Endothelial cell of coronary artery (primary cell): ENCODE measurements around the gene RPL41. TPM values are rescaled to one million over a fixed set of nuclear protein-coding genes. Genes with fewer than 3 reads are reported as not detected.

ENCODE experiments used
- total RNA-seq: library from RNA; depleted of rRNA; stranded (reverse); fragments of >200 nt; gene quantifications from 2 replicates; pipeline ENCODE4 v1.2.3, GENCODE V29; 2014

RPL41 gene
- 3,974 and 4,205 TPM in 2 replicates for total RNA-seq

DNA sequence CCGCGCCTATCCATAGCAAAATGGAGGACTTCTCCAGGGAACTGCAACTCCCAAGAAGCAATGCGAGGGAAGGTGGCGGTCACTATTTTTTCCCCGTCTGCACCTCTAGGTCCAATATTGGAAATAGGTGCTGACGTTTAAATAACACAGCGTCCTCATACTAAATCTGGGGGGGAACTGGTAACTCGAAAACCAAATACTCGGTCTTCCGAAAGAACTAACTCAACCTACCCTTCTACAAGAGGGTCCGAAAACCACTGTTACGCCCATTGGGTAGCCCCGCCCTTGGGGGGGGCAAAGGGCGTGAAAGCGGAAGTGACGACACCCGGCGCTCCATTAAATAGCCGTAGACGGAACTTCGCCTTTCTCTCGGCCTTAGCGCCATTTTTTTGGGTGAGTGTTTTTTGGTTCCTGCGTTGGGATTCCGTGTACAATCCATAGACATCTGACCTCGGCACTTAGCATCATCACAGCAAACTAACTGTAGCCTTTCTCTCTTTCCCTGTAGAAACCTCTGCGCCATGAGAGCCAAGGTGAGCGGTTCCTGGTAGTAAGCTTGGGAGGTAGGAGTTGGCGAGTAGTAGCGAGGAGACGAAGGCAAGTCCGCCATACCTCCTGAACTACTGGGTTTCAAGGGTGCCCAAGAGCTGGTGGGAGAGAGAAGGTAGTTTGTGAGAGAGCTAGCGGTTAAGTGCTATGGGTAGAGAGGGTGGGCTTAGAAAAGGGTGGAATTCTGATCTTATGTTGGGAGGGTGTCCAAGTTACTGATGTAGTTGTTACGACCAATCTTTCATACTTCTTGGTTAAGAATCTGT lies at the start of gene RPL41:
Gene RPL41 (plus strand): TSS at position 367 of the 815 bp plus-strand sequence.

DNA sequence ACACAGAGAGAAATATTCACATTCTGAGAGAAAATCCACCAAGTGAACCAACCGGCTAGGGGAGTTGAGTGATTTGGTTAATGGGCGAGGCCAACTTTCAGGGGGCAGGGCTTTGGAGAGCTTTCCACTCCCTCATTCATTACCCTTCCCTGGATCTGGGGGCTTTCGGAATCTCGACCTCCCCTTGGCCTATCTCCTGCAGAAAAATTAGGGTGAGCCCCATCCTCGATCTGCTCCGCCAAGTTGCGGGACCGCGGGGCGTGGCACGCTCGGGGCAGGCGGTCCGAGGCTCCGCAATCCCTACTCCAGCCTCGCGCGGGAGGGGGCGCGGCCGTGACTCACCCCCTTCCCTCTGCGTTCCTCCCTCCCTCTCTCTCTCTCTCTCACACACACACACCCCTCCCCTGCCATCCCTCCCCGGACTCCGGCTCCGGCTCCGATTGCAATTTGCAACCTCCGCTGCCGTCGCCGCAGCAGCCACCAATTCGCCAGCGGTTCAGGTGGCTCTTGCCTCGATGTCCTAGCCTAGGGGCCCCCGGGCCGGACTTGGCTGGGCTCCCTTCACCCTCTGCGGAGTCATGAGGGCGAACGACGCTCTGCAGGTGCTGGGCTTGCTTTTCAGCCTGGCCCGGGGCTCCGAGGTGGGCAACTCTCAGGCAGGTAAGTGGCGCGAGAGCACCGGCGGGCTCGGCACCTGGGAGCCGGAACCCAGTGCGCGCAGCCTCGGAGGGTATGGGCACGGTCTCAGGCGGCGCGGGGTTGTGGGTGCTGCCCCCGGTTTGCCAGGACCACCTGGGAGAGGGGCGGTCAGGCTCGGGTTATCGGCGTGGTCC lies 36.5 kb upstream of the RPL41 start, which contains the start of gene ERBB3:
Gene ERBB3 (plus strand): TSS at position 443 of the 833 bp plus-strand sequence. CDS start 136 bp downstream, at position 579.

DNA sequence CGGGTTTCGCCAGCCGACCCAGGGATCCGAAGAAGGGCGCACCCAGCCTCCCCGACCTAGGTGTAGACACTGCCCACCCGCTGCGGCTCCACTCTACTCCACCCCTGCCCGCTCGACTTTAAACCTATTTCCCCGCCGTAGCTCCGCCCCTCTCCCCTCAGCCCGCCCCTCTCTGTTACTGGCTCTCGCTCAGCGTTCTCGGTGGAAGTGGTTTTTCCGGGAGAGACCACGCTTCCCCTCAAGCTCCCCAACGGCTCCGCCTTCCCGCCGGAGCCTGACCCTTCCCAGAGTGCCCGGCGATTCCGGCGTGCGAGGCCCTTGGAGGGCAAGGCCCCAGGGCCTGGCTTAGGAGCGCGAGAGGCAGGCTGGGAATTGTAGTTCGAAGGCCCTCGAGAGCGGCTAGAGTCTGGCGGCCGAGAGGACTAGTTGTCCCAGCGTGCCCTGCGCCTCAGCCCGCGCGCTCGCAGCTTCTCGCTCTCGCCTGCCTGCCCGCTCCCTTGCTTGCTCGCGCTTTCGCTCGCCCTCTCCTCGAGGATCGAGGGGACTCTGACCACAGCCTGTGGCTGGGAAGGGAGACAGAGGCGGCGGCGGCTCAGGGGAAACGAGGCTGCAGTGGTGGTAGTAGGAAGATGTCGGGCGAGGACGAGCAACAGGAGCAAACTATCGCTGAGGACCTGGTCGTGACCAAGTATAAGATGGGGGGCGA lies 12.2 kb upstream of the RPL41 start, which contains the start of gene PA2G4:
Gene PA2G4 (plus strand): TSS at position 451 of the 706 bp plus-strand sequence. CDS start 179 bp downstream, at position 630.

DNA sequence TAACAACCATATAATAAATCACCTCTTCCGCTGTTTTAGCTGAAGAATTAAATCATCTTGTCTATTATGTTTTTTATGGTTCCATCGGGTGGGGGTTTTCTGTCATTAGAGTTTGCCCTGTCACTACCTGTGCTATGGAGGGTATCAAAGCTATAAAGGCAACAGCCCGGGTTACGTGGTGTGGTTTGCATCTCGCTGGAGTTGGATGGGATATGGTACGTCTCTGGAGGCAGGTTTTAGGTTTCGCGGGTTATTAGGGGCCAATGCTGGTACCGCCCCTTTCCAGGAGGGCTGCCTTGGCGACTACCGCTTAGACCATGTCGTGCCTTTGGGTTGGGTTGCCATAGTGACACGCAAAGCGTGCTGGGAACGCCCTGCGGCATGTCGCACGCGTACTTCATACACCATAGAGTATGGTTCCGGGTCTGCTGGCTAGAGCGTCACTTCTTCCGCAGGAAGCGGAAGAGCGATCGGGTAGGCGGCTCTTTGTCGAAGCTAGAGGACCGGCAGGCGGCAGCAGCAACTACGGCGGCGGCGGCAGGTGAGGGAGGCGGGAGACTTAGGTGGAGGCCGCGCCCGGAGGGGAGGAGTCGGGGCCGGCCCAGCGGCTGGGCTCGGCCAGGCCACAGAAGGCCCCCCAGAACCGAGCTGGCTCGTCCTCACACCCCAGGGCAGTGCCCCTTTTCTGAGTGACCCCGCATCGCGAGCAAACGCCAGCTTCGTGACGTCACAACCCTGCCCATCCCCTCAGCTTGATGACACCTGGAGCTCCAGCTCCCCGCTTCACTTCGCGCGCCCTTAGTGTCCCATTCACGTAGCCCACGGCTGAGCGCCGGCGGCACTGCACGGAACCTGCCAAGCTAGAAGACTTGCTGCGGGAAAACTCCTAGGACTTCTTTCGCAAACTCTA lies 1.6 kb downstream of the RPL41 start, which contains the start of gene ZC3H10:
Gene ZC3H10 (plus strand): TSS at position 489 of the 910 bp plus-strand sequence. CDS start 2,297 bp downstream, outside the sequence.

GRCh38 chr12:56127888-56128669 lies 11.6 kb downstream of the RPL41 start, which contains the start of gene ESYT1:
ESYT1 (plus strand) TSS chr12:56128267; CDS start chr12:56128320, 53 bp downstream.

GRCh38 chr12:56152132-56152755 lies 35.8 kb downstream of the RPL41 start, which contains the start of gene MYL6B:
MYL6B (plus strand) TSS chr12:56152587; CDS start chr12:56153919, 1,332 bp downstream.

GRCh38 chr12:56158029-56158925 lies 41.8 kb downstream of the RPL41 start, which contains the start of gene MYL6:
MYL6 (plus strand) TSS chr12:56158359; CDS start chr12:56158402, 43 bp downstream.

Other genes starting within 250 kb of the RPL41 start
- 28.1 and 31.4 TPM in 2 replicates for gene PYM1, start 188.7 kb upstream of the RPL41 start, total RNA-seq
- 29.1 and 42.0 TPM in 2 replicates for gene DGKA, start 185.5 kb upstream of the RPL41 start, total RNA-seq
- gene PMEL, start 150.6 kb upstream of the RPL41 start, total RNA-seq = 0.19 and 0.27 TPM in 2 replicates
- 16.0 and 22.1 TPM in 2 replicates for gene CDK2, start 149.8 kb upstream of the RPL41 start, total RNA-seq
- gene RAB5B, start 142.6 kb upstream of the RPL41 start, total RNA-seq = 28.2 and 39.9 TPM in 2 replicates
- 10.0 and 13.5 TPM in 2 replicates for gene SUOX, start 119.4 kb upstream of the RPL41 start, total RNA-seq
- 0.38 and 0.45 TPM in 2 replicates for gene IKZF4, start 95.6 kb upstream of the RPL41 start, total RNA-seq
- gene RPS26, start 74.7 kb upstream of the RPL41 start, total RNA-seq = 95.3 and 130 TPM in 2 replicates
- gene ERBB3, start 36.5 kb upstream of the RPL41 start, total RNA-seq = 0.18 TPM in 1 of 2 replicates, not detected in the other
- gene PA2G4, start 12.1 kb upstream of the RPL41 start, total RNA-seq = 192 and 236 TPM in 2 replicates
- 5.1 and 6.2 TPM in 2 replicates for gene ZC3H10, start 1.6 kb downstream of the RPL41 start, total RNA-seq
- 227 and 255 TPM in 2 replicates for gene ESYT1, start 11.6 kb downstream of the RPL41 start, total RNA-seq
- gene MYL6B, start 36.0 kb downstream of the RPL41 start, total RNA-seq = 83.9 and 94.6 TPM in 2 replicates
- gene MYL6, start 41.7 kb downstream of the RPL41 start, total RNA-seq = 4,931 and 5,496 TPM in 2 replicates
- gene SMARCC2, start 72.8 kb downstream of the RPL41 start, total RNA-seq = 42.2 and 53.4 TPM in 2 replicates
- 103 and 144 TPM in 2 replicates for gene RNF41, start 105.3 kb downstream of the RPL41 start, total RNA-seq
- gene NABP2, start 107.7 kb downstream of the RPL41 start, total RNA-seq = 22.6 and 29.8 TPM in 2 replicates
- not detected in 2 replicates for gene SLC39A5, start 113.4 kb downstream of the RPL41 start, total RNA-seq
- gene ANKRD52, start 141.8 kb downstream of the RPL41 start, total RNA-seq = 16.0 and 22.5 TPM in 2 replicates
- gene COQ10A, start 150.3 kb downstream of the RPL41 start, total RNA-seq = 5.5 and 6.3 TPM in 2 replicates
- gene CS, start 183.7 kb downstream of the RPL41 start, total RNA-seq = 115 and 136 TPM in 2 replicates
- gene CNPY2, start 199.4 kb downstream of the RPL41 start, total RNA-seq = 45.4 and 74.6 TPM in 2 replicates
- gene PAN2, start 217.4 kb downstream of the RPL41 start, total RNA-seq = 9.3 and 21.7 TPM in 2 replicates
- not detected in 2 replicates for gene IL23A, start 222.3 kb downstream of the RPL41 start, total RNA-seq
- 56.8 and 68.1 TPM in 2 replicates for gene STAT2, start 243.5 kb downstream of the RPL41 start, total RNA-seq
- gene APOF, start 246.2 kb downstream of the RPL41 start, total RNA-seq = not detected in 2 replicates